ENCODE measurements around the gene DNAH12. TPM values are rescaled to one million over a fixed set of nuclear protein-coding genes. Genes with fewer than 3 reads are reported as not detected.

Gene DNAH12
- total and polyA plus RNA-seq, 9 of the 15 experiments (the other 6 are each of a cell fraction or from before 2014, with no cell fraction given): 0.01 to 0.04 (median 0.01) TPM; not detected in 5

DNA sequence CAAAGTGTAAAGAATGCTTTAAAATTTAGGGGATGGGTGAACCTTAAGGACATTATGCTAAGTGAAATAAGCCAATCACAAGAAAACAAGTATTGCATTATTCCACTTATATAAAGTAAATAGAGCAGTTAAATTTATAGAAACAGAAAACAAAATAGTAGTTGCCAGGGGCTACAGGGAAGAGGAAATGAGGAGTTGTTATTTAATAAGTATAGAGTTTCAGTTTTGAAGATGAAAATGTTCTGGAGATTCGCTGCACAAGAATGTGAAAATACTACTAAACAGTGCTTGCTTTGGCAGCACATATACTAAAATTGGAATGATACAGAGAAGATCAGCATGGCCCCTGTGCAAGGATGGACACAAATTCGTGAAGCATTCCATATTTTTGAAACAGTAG lies 32.0 kb downstream of the DNAH12 start:
- ATAC-seq: no peak
- intact Hi-C loops (cut with micrococcal nuclease): no loop called here
- H3K9me1 ChIP-seq (ENCODE audit: control insufficient read depth, insufficient read depth, low read length): no peaks in the 10 kb centered on the region
- DNase-seq (ENCODE audit: extremely low read depth in 1 of 4, low spot score in 3 of 4): no peak
- BruUV-seq (replicated peaks): no TSS peak
- H3K9ac ChIP-seq (ENCODE audit: insufficient read depth in 1 of 2, low read depth in 2 of 2, low read length in 2 of 2): no peak overlapping the region
- H4K20me1 ChIP-seq (replicated peaks; ENCODE audit: control insufficient read depth, insufficient read depth, low read length): no peaks in the 10 kb centered on the region
- H3K4me2 ChIP-seq (ENCODE audit: insufficient read depth, low read length): no peak overlapping the region
- WGBS (ENCODE audit: insufficient coverage, low coverage, missing lambda C conversion rate): 0% methylated on average over 2 of the region's 2 CpGs
- no peaks in the 10 kb centered on the region for H3K9me3 ChIP-seq (replicated peaks; ENCODE audit: control insufficient read depth, insufficient read depth, low read depth, low read length)
- H3K36me3 ChIP-seq (ENCODE audit: control insufficient read depth, insufficient read depth, low read length): no peaks in the 10 kb centered on the region
- H3K27me3 ChIP-seq (ENCODE audit: control insufficient read depth in 2 of 2, insufficient read depth in 2 of 2, low read length in 2 of 2): no peaks in the 10 kb centered on the region
- H3K27ac ChIP-seq (ENCODE audit: extremely low read depth, low read depth, low read length): no peak overlapping the region
- in situ Hi-C loops (cut with MboI): no loop called here
- FAIRE-seq: no peak
- no peak overlapping the region for H3K4me3 ChIP-seq
- TF ChIP-seq BCL6 (CRISPR knock-in tag; IDR thresholded peaks at IDR 0.05): no peak
- TF ChIP-seq EZH2 (IDR thresholded peaks at IDR 0.05; ENCODE audit: borderline replicate concordance, low read depth, low read length): no peak
- TF ChIP-seq IFI16 (CRISPR knock-in tag; IDR thresholded peaks at IDR 0.05): no peak
- H3K79me2 ChIP-seq (ENCODE audit: control insufficient read depth, insufficient read depth, low read length): no peaks in the 10 kb centered on the region
- no peaks in the 10 kb centered on the region for H3K4me1 ChIP-seq (replicated peaks in 1 of 2; ENCODE audit: control insufficient read depth in 2 of 2, insufficient read depth in 2 of 2, low read length in 2 of 2)
- CTCF ChIA-PET (ENCODE audit: low intra/inter-chr PET ratio): no interaction called here
- H2AFZ ChIP-seq (ENCODE audit: low read depth, low read length): no peak overlapping the region
- POLR2A ChIA-PET: no interaction called here

DNA sequence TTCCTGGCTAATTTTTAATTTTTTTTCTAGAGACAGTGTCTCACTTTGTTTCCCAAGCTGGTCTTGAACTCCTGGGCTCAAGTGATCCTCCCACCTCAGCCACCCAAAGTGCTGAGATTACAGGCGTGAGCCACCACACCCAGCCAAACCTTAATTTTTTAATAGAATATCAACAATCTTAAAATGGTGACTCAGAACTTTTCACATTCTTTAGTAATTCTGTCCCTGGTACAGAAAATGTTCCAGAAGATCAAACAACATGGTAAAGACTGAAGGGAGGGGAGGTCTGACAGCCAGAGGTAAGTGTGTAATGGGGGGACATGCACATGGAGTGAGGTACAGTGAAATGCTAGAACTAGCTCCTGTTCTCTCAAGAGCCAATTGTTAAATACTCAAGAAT lies 38.2 kb downstream of the DNAH12 start:
- ChIA-PET CTCF (ENCODE audit: low intra/inter-chr PET ratio) (no interaction called here), POLR2A (interaction anchor here (1.2 kb wide), 1 partner anchor 13 kb away, joined by 3 read pairs; no protein-coding TSS in a partner anchor)
- WGBS (ENCODE audit: insufficient coverage, low coverage, missing lambda C conversion rate): 13% methylated on average over 1 of the region's 1 CpG
- no peak overlapping the region for H2AFZ ChIP-seq (ENCODE audit: low read depth, low read length)
- no peaks in the 10 kb centered on the region for H3K36me3 ChIP-seq (ENCODE audit: control insufficient read depth, insufficient read depth, low read length)
- no peak overlapping the region for H3K4me2 ChIP-seq (ENCODE audit: insufficient read depth, low read length)
- H3K9me1 ChIP-seq (ENCODE audit: control insufficient read depth, insufficient read depth, low read length): no peaks in the 10 kb centered on the region
- no peaks in the 10 kb centered on the region; a peak in 1 of 5 replicates for H3K27me3 ChIP-seq (ENCODE audit: control insufficient read depth in 2 of 2, insufficient read depth in 2 of 2, low read length in 2 of 2)
- no TSS peak for BruUV-seq (replicated peaks)
- H3K79me2 ChIP-seq (ENCODE audit: control insufficient read depth, insufficient read depth, low read length): no peaks in the 10 kb centered on the region
- DNase-seq (ENCODE audit: extremely low read depth in 1 of 4, low spot score in 3 of 4) (no peak), ATAC-seq (no peak), FAIRE-seq (no peak)
- peaks cover 0 to 4% of the 10 kb centered on the region in 2 experiments; a peak in 1 of 5 replicates for H3K4me1 ChIP-seq (replicated peaks in 1 of 2; ENCODE audit: control insufficient read depth in 2 of 2, insufficient read depth in 2 of 2, low read length in 2 of 2)
- H4K20me1 ChIP-seq (replicated peaks; ENCODE audit: control insufficient read depth, insufficient read depth, low read length): no peaks in the 10 kb centered on the region
- H3K27ac ChIP-seq (ENCODE audit: extremely low read depth, low read depth, low read length): no peak overlapping the region
- in situ Hi-C loops (cut with MboI): no loop called here
- intact Hi-C loops (cut with micrococcal nuclease): no loop called here
- H3K9ac ChIP-seq (ENCODE audit: insufficient read depth in 1 of 2, low read depth in 2 of 2, low read length in 2 of 2): no peak overlapping the region
- no peak overlapping the region for H3K4me3 ChIP-seq
- H3K9me3 ChIP-seq (replicated peaks; ENCODE audit: control insufficient read depth, insufficient read depth, low read depth, low read length): no peaks in the 10 kb centered on the region
- TF ChIP-seq ZNF316 (IDR thresholded peaks at IDR 0.05) (no peak), POLR2B (IDR thresholded peaks at IDR 0.05; ENCODE audit: low read depth, partially characterized antibody) (no peak), GABPA (tag; conservative IDR thresholded peaks at IDR 0.05; ENCODE audit: low read depth) (no peak), CHD4 (IDR thresholded peaks at IDR 0.05; ENCODE audit: insufficient read depth, insufficient replicate concordance, low read depth, low read length, poor library complexity, severe bottlenecking) (no peak), ZNF561 (CRISPR knock-in tag; conservative IDR thresholded peaks at IDR 0.05) (no peak), CBX2 (IDR thresholded peaks at IDR 0.05; ENCODE audit: insufficient read depth, low read length, poor library complexity, severe bottlenecking) (no peak)
- TF ChIP-seq, protein P1, sequence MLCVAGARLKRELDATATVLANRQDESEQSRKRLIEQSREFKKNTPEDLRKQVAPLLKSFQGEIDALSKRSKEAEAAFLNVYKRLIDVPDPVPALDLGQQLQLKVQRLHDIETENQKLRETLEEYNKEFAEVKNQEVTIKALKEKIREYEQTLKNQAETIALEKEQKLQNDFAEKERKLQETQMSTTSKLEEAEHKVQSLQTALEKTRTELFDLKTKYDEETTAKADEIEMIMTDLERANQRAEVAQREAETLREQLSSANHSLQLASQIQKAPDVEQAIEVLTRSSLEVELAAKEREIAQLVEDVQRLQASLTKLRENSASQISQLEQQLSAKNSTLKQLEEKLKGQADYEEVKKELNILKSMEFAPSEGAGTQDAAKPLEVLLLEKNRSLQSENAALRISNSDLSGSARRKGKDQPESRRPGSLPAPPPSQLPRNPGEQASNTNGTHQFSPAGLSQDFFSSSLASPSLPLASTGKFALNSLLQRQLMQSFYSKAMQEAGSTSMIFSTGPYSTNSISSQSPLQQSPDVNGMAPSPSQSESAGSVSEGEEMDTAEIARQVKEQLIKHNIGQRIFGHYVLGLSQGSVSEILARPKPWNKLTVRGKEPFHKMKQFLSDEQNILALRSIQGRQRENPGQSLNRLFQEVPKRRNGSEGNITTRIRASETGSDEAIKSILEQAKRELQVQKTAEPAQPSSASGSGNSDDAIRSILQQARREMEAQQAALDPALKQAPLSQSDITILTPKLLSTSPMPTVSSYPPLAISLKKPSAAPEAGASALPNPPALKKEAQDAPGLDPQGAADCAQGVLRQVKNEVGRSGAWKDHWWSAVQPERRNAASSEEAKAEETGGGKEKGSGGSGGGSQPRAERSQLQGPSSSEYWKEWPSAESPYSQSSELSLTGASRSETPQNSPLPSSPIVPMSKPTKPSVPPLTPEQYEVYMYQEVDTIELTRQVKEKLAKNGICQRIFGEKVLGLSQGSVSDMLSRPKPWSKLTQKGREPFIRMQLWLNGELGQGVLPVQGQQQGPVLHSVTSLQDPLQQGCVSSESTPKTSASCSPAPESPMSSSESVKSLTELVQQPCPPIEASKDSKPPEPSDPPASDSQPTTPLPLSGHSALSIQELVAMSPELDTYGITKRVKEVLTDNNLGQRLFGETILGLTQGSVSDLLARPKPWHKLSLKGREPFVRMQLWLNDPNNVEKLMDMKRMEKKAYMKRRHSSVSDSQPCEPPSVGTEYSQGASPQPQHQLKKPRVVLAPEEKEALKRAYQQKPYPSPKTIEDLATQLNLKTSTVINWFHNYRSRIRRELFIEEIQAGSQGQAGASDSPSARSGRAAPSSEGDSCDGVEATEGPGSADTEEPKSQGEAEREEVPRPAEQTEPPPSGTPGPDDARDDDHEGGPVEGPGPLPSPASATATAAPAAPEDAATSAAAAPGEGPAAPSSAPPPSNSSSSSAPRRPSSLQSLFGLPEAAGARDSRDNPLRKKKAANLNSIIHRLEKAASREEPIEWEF (CRISPR knock-in tag; IDR thresholded peaks at IDR 0.05): no peak
- TF ChIP-seq, protein P2, sequence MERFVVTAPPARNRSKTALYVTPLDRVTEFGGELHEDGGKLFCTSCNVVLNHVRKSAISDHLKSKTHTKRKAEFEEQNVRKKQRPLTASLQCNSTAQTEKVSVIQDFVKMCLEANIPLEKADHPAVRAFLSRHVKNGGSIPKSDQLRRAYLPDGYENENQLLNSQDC (CRISPR knock-in tag; IDR thresholded peaks at IDR 0.05): no peak
